HG02610 (cell line): Measurements from ENCODE around the gene CCDC102A.
"Not testable (repeated sequence)": the region's sequence is repeated elsewhere in the genome, so short reads cannot be mapped to it uniquely, and the experiment has no call there.

Experiments
- ATAC-seq: cut with Tn5 transposase; IDR thresholded peaks from one replicate; pipeline ENCODE4 v1.9.1; 2021; ENCODE audit warnings: mild to moderate bottlenecking, moderate library complexity; ENCODE audit not compliant: unreplicated experiment

Gene CCDC102A

DNA sequence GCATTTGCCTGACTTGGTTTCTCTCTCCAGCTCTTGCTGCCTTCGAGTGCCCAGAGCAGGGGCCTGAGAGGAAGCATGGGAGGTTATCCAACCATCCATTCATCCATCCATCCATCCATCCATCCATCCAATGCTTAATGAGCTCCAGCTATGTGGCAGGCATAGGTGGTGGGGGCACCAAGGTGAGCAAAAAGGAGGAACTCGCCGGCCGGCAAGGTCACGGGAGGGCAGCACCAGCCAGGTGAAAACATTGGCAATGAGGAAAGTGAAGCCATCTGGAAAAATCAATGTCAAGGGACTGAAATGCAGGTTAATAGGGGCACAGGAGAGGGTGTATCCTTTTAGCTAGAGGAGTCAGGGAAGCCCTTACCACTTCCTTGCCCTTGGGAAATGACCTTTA is 31.9 kb downstream of the CCDC102A start:
- ATAC-seq = no peak

DNA sequence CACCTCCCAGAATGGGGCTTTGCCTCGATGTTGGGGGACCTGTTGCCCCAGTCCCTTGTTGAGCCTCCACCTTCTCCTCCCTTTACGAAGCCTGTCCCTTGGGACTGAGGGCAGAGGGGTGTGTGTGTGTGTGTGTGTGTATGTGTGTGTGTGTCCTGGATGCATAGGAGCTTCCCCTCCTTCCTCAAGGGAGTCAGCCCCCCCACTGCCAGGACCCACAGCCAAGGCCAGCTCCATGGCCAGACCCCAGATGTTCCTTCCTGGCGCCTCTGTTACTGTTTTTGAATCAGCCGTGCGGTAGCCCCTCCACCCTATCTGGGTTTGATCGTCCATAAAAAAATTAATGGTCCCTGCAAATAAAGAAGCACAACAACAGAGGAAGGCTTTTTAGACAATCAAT is 32.4 kb downstream of the CCDC102A start:
- no peak for ATAC-seq

DNA sequence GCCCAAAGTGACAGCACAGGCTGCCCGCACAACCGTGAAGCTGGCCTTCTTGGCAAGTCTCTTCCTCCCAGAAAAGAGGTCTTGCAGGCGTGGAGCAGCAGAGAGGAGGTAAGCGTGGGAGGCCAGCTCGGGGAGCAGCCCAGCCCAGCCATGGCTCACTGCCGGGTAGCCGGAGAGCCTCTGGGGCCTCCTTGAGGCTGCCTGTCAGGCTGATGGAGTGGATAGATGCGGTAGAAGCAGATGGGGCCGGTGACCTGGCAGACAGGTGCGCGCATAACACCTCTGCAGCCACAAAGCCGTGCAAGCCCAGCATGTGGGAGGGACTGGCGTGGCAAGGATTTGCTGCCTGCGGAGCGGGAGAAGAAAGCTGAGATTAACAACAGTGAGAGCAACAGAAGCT is 33.0 kb downstream of the CCDC102A start:
- no peak for ATAC-seq

DNA sequence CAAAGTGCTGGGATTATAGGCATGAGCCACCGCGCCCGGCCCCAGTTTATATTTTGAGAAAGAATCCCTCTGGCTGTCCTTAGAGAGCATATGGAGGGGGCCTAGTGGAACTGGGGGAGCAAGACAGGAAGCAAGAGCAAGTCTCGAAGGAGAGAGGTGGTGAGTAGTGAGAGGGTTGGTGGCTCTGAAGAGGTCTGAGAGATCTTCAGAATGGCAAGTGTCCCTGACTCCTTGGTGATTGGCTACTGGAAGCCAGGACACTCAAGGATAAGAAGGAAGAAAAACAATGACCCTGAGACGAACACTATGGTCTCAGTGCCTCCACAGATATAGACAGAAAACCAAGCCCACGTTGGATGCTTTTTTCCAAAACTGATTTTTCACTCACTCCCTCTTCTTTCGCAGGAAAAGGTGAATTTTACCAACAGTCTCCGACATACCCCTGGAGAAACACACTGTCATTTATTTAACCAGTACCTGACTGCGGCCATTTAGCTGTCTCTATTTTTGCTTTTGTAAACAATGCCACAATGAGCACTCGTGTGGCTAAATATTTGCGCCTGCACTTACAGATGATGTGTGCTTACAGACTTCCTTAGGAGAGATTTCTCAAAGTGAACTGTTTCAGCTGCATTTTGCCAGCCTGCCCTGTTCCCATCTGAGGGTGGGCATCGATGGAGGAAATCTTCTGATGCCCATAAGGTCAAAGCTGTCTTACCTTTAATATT is 34.2 kb downstream of the CCDC102A start:
- no peak for ATAC-seq

DNA sequence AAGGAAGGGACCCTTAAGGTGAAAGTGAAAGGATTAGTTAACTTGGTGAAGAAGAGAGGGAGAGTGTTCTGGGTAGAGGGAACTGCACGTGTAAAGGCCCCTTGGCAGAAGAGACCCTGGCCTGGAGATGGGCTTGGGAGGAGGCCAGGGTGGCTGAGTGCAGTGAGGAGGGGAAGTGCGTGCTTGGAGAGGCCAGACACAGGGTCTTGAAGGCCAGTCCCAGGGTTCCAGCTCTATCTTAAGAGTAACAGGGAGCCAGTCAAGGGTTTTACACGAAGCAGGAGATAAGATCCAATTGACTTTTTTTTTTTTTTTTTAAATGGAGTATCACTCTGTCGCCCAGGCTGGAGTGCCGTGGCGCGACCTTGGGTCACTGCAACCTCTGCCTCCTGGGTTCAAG is 34.9 kb downstream of the CCDC102A start:
- no peak for ATAC-seq

DNA sequence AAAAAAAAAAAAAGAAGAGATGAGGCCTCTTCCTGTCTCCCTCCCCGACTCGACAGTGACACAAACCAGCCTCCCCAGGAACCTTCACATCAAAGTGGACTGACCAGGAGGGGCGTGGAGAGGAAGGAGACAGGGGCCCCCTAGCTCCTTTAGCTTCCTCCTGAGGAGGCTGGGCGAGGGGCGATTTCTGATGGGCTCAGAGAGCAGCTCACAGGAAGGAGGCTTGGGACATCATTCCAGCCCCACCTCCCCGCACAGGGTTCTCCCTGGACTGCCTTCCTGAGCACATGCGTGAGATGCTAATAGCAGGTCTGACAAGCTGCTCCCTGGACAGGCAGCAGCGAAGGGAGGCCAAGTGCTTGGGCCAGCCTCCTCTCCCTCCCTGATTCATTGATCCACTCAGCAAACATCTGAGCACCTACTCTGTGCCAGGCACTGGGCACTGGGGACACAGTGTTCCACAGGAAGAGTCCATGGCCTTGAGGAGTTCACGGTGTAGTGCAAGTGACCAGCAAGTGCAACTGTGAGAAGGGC is 35.7 kb downstream of the CCDC102A start:
- no peak for ATAC-seq

DNA sequence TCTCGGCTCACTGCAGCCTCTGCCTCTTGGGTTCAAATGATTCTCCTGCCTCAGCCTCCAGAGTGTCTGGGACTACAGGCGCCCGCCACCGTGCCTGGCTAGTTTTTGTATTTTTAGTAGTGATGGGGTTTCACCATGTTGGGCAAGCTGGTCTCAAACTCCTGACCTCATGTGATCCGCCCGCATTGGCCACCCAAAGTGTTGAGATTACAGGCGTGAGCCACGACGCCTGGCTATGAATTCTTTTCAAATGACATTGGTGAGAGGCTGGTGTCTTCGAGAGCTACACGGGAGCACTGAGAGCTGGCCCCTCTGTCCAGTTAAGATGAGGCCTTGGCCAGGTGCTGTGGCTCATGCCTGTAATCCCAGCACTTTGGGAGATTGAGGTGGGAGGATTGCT is 36.4 kb downstream of the CCDC102A start:
- ATAC-seq = not testable (repeated sequence)

DNA sequence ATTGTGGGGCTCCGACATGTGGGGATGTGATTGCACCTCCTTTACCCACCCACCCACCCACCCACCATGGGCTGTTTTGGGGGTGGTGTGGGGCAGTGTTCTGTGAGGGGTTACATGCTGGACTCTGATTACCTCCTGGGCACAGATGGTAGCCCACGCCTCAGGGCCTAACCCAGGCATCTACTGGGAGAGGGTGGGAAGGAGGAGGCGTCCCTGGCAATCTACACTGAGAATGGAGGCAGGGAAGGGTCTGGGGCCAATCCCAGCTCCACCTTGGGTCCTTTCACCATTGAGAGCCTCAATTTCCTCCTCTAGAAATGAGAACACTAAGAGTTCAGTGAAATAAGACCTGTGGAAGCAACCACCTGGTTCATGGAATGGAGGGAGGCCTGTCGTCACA is 38.3 kb downstream of the CCDC102A start:
- no peak for ATAC-seq

DNA sequence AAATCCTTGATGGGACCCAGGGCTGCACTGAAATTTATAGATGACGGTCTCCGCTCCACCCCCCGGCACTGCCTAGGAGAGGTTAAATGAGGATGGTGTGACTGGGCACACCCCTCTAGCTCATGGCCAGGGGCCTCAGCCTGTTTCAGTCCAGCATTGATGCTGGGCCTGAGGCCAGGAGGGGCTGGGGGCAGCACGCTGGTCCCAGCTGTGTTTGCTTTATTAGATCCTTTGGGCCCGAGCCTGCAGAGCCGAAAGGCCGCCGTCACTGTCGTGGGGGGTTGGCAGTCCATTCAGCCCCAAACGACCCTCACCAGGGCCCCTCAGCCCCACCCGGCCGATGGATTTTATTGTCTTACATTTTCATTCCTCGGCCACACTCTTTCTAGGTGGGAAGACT is 39.2 kb downstream of the CCDC102A start:
- no peak for ATAC-seq

DNA sequence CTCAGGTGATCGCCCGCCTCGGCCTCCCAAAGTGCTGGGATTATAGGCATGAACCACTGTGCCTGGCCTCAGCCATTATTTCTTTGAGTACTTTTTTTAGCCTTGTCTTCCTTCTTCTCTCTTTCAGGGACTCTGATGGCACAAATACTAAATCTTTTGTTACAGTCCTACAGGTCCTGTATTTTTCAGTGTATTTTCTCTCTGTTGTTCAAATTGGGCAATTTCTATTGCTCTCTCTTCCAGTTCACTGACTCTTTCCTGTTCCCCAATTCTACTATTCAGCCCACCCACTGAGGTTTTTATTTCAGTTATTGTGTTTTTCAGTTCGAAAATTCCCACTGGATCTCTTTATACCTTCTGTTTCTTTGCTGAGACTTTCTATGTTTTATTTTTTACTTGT is 42.6 kb downstream of the CCDC102A start:
- no peak for ATAC-seq

DNA sequence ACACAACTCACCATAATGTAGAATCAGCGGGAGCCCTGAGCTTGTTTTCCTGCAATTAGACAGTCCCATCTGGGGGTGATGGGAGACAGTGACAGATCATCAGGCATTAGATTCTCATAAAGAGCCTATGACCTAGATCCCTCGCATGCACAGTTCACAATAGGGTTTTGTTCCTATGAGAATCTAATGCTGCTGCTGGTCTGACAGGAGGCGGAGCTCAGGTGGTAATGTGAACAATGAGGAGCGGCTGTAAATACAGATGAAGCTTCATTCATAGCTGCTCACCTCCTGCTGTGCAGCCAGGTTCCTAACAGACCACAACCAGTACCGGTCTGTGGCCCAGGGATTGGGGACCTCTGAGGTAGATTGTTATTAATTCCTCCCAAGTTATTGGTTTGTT is 47.1 kb downstream of the CCDC102A start:
- no peak for ATAC-seq

DNA sequence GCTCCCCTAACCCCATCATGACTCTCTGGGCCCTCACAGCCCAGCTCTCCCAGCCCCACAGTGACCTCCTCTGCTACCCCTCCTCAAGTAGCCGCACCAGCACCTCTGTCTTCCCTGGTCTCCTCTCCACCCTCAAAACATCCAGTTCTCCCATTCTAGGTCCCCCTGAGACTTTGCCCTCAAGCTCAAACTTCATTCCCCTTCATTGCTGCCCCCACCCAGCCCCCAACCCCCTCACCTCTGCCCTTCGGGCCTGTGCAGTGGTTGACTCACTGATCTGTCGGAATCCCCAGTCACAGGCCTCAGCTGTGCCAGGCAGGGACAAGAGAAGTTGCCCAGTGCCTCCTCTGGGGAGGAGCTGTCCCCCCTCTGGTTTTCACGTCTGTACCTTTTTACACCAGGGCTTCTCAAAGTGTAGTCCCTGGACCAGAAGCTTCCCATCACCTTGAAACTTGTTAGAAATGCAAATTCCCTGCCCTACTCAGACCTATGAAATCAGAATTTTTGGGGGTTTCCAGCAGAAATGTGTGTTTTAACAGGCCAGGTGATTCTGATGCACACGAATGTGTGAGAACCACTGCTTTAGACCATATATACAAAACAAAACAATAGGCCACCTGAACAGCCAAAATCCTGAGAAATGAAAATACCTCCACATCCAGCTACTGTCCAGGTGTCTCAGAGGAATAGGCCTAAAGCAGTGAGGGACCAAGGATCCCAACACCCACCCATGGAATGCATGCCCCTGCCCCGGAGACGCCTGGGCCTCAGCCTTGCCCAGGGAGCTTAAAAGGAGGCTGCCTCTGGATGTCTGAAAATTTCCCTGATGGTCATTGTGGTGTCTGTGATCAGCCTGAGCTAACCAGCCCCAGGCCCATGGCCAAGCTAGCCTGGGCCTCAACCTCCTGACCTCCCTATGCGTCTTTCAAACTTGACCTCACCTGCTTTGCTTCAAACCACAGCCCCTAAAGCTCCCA is 49.2 kb downstream of the CCDC102A start:
- ATAC-seq = no peak

DNA sequence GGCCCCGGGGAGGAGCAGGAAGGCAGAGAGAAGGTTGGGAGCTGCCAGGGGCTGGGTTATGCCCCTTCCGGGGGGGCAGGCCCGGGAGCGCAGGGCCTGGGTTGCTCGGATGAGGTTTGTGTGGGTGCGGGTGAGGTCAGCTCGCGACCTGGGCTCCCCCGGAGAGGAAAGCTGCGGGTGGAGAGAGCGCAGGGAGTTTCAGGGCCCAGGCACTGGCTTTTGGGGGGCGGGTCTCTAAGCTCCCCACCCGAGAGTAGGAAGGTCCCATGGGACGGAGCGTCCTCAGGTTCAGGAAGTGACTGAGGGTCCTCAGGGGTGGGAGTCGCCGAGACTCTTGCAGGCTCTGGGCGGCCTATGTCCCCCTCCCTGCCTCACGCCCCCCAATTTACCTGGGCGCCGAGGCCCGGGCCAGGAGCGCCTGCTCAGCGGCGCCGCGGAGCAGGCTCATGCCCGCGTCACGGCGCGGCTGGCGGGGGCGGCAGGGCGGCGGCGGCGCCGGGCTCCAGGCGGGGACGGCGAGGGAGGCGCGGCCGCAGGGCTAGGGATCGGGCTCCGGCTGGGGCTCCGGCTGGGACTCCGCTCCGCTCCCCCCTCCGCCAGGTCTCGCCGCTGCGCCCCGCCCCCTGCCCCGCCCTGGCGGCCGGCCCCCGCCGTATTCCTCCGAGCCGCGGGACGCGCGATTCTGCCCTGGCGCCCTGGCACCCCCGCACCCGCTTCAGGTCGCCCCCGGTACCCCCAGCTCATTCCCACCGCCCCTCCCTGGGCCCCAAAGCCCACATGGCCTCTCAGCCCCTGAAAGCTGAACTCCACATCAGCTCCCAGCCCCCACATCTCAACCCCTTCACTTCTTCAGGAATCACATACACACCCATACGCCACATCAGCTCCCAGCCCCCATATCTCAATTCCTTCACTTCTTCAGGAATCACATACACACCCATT is 50.2 kb downstream of the CCDC102A start, which contains the start of gene DOK4:
DOK4 (minus strand) TSS at position 578 of the 942 bp plus-strand sequence. CDS start 6,986 bp downstream, outside the sequence.
- ATAC-seq = peak; percentile 83

DNA sequence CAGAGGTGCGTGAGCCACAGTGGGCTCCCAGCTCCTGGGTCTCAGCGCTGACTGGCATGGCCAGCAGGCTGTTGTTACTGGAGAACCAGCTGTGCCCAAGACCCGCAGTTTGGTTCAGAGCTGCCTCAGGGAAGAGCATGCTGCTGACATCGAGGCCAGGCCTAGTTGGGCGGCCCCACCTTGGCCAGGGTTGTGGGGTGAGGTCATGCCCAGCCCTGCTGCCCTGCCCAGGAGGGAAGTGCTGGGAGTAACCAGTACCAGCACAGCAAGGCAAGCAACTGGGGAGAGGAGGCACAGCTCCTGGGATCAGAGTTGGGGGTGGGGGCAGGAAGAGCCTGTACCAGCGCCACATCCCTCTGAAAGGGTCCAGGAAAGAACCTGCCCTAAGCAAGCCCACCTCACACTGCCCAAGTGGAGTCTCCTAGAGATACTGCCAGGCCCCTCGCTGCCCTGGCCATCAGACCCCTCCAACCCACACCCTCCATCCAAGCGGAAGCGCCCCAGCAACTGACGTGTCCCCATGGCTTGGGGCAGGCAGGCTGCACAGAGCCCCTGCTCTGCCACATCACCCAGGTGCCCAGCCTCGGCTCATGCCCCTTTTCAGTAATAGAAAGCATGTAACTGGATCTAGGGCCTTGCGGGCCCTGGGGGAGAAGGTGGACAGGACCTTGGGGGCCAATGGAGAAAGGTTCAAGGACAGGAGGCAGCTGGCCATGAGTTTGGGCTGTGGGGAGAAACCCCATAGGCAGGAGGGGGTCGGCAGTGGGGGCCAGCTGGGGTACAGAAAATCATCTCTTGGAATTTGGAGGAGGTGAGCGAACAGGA is 51.1 kb downstream of the CCDC102A start:
- ATAC-seq = no peak

DNA sequence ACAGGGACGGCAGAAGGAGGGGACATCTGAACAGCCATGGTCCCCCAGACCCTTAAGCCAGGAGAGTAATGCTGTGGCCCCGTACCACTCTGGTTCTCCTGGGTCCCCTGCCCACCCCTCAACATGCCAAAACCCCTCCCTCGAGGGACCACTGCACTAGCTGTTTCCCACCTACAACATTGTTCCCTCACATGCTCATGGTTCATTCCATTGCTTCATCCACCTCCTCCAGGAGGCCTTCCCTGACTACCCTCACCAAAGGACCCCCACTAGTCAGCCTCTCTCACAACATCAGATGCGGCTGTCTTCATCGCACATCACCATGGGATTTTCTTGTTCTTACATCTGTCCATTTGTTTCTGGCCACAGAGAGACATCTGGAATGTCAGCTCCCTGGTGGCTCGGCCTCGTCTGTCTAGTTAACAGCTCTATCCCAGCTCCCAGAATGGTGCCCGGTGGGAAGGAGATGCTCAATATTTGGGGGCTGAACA is 51.8 kb downstream of the CCDC102A start:
- ATAC-seq = no peak

DNA sequence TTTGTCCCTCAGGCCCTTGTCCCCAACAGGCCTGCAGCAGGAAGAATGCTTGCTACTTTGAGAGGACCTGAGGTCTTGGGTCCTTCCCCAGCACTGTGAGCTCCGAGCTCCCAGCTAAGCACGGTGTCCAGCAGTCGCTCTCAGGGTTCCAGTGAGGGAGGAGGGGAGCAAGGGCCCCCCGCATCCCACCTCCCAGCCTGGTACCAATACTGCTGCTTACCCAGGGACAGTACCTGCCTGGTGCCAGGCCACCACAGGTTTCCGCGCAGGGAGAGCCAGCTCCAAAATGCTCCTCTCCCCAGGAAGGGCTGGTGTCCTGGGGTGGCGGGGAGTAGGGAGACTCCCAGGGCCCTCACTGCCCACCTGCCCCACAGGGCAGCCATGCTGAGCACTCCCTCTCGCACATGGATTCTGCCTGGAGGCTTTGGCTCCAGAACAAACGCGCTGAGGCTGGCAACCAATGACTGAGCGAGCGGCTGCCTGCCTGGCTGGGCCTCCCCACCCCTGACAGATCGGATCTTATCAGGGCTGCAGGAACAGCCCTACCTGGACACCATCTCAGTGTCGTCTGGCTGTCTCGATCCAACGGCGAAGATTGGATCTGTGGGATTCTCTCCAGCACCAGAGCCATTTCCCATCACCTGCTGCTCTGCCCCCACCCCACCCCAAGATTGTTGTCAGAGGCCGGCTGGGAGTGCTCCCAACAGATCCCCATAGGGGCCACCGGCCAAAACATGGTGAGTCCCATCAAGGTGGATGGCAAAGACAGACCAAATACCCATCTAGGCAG is 52.5 kb downstream of the CCDC102A start:
- no peak for ATAC-seq

DNA sequence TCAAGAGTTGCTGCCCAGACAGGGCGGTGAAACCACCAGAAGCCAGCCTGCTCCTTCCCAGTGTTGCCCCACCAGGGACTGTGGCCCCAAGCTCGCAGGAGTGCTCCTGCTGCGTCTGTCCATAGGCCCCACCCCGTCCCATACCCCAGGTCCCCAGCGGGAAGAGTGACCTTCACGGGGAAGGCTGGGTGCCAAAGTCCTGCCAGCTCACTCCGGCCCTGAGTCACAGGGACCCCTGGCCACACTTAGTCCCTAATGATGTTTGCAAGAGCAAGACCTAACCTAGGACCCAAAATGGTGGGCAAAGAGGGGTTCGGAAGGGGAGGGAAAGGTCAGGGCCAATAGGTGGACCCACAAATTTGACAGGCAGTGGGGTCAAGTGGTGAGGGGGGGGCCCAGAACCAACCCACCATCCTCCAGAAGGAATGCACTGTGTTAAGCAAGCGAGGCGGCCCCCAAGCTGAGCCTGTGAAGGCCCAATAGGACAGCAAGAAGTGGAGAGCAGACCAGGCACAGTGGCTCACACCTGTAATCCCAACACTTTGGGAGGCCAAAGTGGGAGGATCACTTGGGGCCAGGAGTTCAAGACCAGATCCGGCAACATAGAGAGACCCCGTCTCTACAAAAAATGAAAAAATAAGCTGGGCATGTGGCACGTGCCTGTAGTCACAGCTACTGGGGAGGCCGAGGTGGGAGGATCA is 53.4 kb downstream of the CCDC102A start:
- no peak for ATAC-seq

DNA sequence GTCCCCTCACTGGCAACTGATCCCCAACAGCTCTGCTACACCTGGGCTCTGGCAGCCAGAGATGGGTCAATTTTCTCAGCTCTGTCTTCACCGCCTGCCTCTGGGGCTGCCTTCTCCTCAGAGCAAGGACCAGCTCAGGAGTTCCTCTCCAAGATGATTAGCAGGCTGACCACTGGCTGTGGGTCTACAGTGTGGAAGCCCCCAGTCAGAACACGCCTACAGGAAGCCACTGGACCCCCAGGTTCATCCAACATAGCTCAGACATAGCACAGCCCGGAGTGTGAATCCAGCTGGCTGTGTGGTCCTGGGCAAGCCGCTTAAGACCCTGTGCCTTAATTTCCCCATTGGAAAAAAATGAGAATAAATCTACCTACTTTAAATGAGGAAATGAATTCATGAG is 55.0 kb downstream of the CCDC102A start:
- no peak for ATAC-seq
